IMR-90 (cell line): Measurements from ENCODE around the gene ICAM4. TPM values are rescaled to one million over a fixed set of nuclear protein-coding genes. Genes with fewer than 3 reads are reported as not detected.

Source experiments
- ATAC-seq: fragments of 200-7000 bp; cut with Tn5 transposase; 2 replicates; pipeline ENCODE4 v1.9.1; 2020; ENCODE audit warnings: low read depth, mild to moderate bottlenecking, moderate library complexity
- BruUV-seq: library from RNA; stranded (reverse); fragments of 400-500 nt; replicated peaks from 2 replicates; lab custom pipeline; 2021; lab: Mats Ljungman, UMichigan
- CTCF ChIA-PET: fragments of 300-600 bp; formaldehyde crosslinking; extraction: SDS; loops from one replicate; lab custom pipeline; 2021; ENCODE audit warnings: antibody characterized with exemption; lab: Yijun Ruan, JAX
- POLR2A ChIA-PET: fragments of 300-600 bp; sonication (Branson Sonifier 250); formaldehyde crosslinking; loops from one replicate; lab custom pipeline; 2022; ENCODE audit warnings: antibody characterized with exemption; ENCODE audit not compliant: unreplicated experiment; lab: Charles Lee
- DNase-seq: peaks from one replicate; pipeline ENCODE4 v3.0.0; 2013
- H2AFZ ChIP-seq: replicated peaks from 2 replicates; pipeline ENCODE3; 2013; ENCODE audit warnings: low read length, mild to moderate bottlenecking; ENCODE audit not compliant: poor library complexity
- H2AK5ac ChIP-seq: 2 replicates; pipeline ENCODE4 v1.6.1; 2013; ENCODE audit warnings: low read depth, low read length, inconsistent platforms
- H2AK9ac ChIP-seq: replicated peaks from 2 replicates; pipeline ENCODE3; 2013; ENCODE audit warnings: mild to moderate bottlenecking, low read depth, low read length, moderate library complexity; ENCODE audit not compliant: poor library complexity
- H2BK120ac ChIP-seq: 2 replicates; pipeline ENCODE4 v1.6.1; 2013; ENCODE audit warnings: low read depth, low read length, inconsistent platforms
- H2BK15ac ChIP-seq: 3 replicates; pipeline ENCODE4 v1.6.1; 2013; ENCODE audit warnings: low read depth, low read length, inconsistent platforms
- H2BK20ac ChIP-seq: 2 replicates; pipeline ENCODE4 v1.6.1; 2013; ENCODE audit warnings: low read depth, mild to moderate bottlenecking, inconsistent platforms, low read length, moderate library complexity
- H2BK5ac ChIP-seq: 2 replicates; pipeline ENCODE4 v1.6.1; 2013; ENCODE audit warnings: mild to moderate bottlenecking, low read depth, low read length, inconsistent platforms; ENCODE audit not compliant: poor library complexity, severe bottlenecking
- H3K14ac ChIP-seq: replicated peaks from 2 replicates; pipeline ENCODE4 v1.6.1; 2013; ENCODE audit warnings: low read depth, low read length, inconsistent platforms
- H3K18ac ChIP-seq: 2 replicates; pipeline ENCODE4 v1.6.1; 2013; ENCODE audit warnings: low read depth, low read length, control low read depth
- H3K23ac ChIP-seq: 2 replicates; pipeline ENCODE4 v1.6.1; 2013; ENCODE audit warnings: low read depth, low read length, inconsistent platforms
- H3K27ac ChIP-seq: 2 replicates; pipeline ENCODE4 v1.5.1; 2013; ENCODE audit warnings: mild to moderate bottlenecking, control low read depth, low read length; ENCODE audit not compliant: insufficient read depth
- H3K27me3 ChIP-seq: 2 replicates; pipeline ENCODE4 v1.6.1; 2013; ENCODE audit warnings: low read length; ENCODE audit not compliant: control insufficient read depth, insufficient read depth
- H3K36me3 ChIP-seq: 2 replicates; pipeline ENCODE4 v1.6.1; 2013; ENCODE audit warnings: low read length, mixed read lengths; ENCODE audit not compliant: control insufficient read depth, insufficient read depth
- H3K4ac ChIP-seq: 2 replicates; pipeline ENCODE4 v1.6.1; 2013; ENCODE audit warnings: low read depth, low read length, inconsistent platforms
- H3K4me1 ChIP-seq: 2 replicates; pipeline ENCODE4 v1.6.1; 2013; ENCODE audit warnings: low read length, mixed read lengths; ENCODE audit not compliant: control insufficient read depth, insufficient read depth
- H3K4me2 ChIP-seq: 2 replicates; pipeline ENCODE4 v1.6.1; 2013; ENCODE audit warnings: low read depth, mild to moderate bottlenecking, control low read depth, low read length, moderate library complexity
- H3K4me3 ChIP-seq: 2 replicates; pipeline ENCODE4 v1.5.1; 2013; ENCODE audit warnings: low read depth, mild to moderate bottlenecking, control low read depth, low read length, moderate library complexity; ENCODE audit not compliant: insufficient read depth
- H3K56ac ChIP-seq: 2 replicates; pipeline ENCODE4 v1.6.1; 2013; ENCODE audit warnings: low read length, inconsistent platforms; ENCODE audit not compliant: insufficient read depth; ENCODE audit errors: extremely low read depth
- H3K79me1 ChIP-seq, 2 experiments: 2 replicates each; pipeline ENCODE4 v1.6.1; 2013; ENCODE audit warnings: low read length in 2 of 2, inconsistent platforms in 1 of 2, low read depth in 1 of 2
- H3K9ac ChIP-seq: 2 replicates; pipeline ENCODE4 v1.6.1; 2013; ENCODE audit warnings: low read depth, low read length, control low read depth
- H3K9me1 ChIP-seq: 2 replicates; pipeline ENCODE4 v1.6.1; 2013; ENCODE audit warnings: low read length, inconsistent platforms; ENCODE audit not compliant: insufficient read depth
- H3K9me3 ChIP-seq: 2 replicates; pipeline ENCODE4 v1.6.1; 2013; ENCODE audit warnings: low read length; ENCODE audit not compliant: control insufficient read depth, insufficient read depth
- H4K20me1 ChIP-seq: 2 replicates; pipeline ENCODE4 v1.6.1; 2013; ENCODE audit warnings: low read length, inconsistent platforms; ENCODE audit not compliant: insufficient read depth
- H4K5ac ChIP-seq: 2 replicates; pipeline ENCODE4 v1.6.1; 2013; ENCODE audit warnings: mild to moderate bottlenecking, low read depth, low read length, control low read depth
- H4K8ac ChIP-seq, 2 experiments: 2 replicates each; pipeline ENCODE4 v1.6.1; 2013; ENCODE audit warnings: low read depth in 2 of 2, low read length in 2 of 2, control low read depth in 1 of 2, inconsistent platforms in 1 of 2
- H4K91ac ChIP-seq: 2 replicates; pipeline ENCODE4 v1.6.1; 2013; ENCODE audit warnings: low read depth, low read length, inconsistent platforms; ENCODE audit not compliant: insufficient read depth
- BHLHE40 ChIP-seq: fragments of 150-350 bp; IDR thresholded peaks from 2 replicates; pipeline ENCODE4 v1.6.1; 2016; ENCODE audit warnings: mild to moderate bottlenecking, low read depth, low read length
- CTCF ChIP-seq: conservative IDR thresholded peaks from 2 replicates; pipeline ENCODE4 v1.5.1; 2012; ENCODE audit warnings: mild to moderate bottlenecking, low read depth, low read length, improper control_type of control experiment
- FOS ChIP-seq: fragments of 150-350 bp; IDR thresholded peaks from 2 replicates; pipeline ENCODE4 v1.6.1; 2016; ENCODE audit warnings: low read depth, low read length
- MAZ ChIP-seq: IDR thresholded peaks from 2 replicates; pipeline ENCODE4 v1.6.1; 2012; ENCODE audit warnings: low read depth, mild to moderate bottlenecking, low read length, improper control_type of control experiment, moderate library complexity, borderline replicate concordance
- NFE2L2 ChIP-seq: fragments of 150-350 bp; IDR thresholded peaks from 2 replicates; pipeline ENCODE4 v1.6.1; 2016; ENCODE audit warnings: low read depth, mild to moderate bottlenecking, low read length
- RFX5 ChIP-seq: IDR thresholded peaks from 2 replicates; pipeline ENCODE4 v1.8.0; 2012; ENCODE audit warnings: low read depth, mild to moderate bottlenecking, low read length, moderate library complexity
- USF2 ChIP-seq: fragments of 150-350 bp; IDR thresholded peaks from 2 replicates; pipeline ENCODE4 v1.6.1; 2017; ENCODE audit warnings: mild to moderate bottlenecking, antibody characterized with exemption, low read length, low read depth
- WGBS, 2 experiments: methylation state at CpG; one replicate each; pipeline versions ENCODE4 v1.1.5 to v1.1.7; 2013; ENCODE audit warnings: missing lambda C conversion rate in 2 of 2; ENCODE audit not compliant: insufficient read length in 1 of 2; ENCODE audit errors: extremely low coverage in 2 of 2; 5-methylcytosine and 5-hydroxymethylcytosine counted together
- dilution Hi-C: fragments of 300-500 bp; cut with HindIII; formaldehyde crosslinking; loops from one replicate; pipeline ENCODE4 v1.14.3; 2018; ENCODE audit warnings: low sequenced_read_pairs; ENCODE audit not compliant: unreplicated experiment
- in situ Hi-C: fragments of 300-500 bp; cut with MboI; formaldehyde crosslinking; loops from 3 replicates; pipeline ENCODE4 v1.14.3; 2019; ENCODE audit warnings: low sequenced_read_pairs, inconsistent platforms, mixed read lengths
- intact Hi-C: fragments of 100-400 bp; cut with micrococcal nuclease; formaldehyde crosslinking; loops from 2 replicates; pipeline ENCODE4 v1.10.0; 2022
- polyA plus RNA-seq, 3 experiments: library from polyadenylated mRNA; depleted of rRNA; stranded (reverse); fragments of >200 nt; gene quantifications; 2 replicates each; pipeline ENCODE4 v1.2.3, GENCODE V29; 2012; ENCODE audit warnings: low replicate concordance in 1 of 3
- total RNA-seq: library from RNA; depleted of rRNA; stranded (reverse); fragments of >200 nt; gene quantifications from 2 replicates; pipeline ENCODE4 v1.2.3, GENCODE V29; 2012

Gene ICAM4
- total and polyA plus RNA-seq, 2 of the 4 experiments (the other 2 are of a cell fraction): 2.3 to 4.0 TPM

DNA sequence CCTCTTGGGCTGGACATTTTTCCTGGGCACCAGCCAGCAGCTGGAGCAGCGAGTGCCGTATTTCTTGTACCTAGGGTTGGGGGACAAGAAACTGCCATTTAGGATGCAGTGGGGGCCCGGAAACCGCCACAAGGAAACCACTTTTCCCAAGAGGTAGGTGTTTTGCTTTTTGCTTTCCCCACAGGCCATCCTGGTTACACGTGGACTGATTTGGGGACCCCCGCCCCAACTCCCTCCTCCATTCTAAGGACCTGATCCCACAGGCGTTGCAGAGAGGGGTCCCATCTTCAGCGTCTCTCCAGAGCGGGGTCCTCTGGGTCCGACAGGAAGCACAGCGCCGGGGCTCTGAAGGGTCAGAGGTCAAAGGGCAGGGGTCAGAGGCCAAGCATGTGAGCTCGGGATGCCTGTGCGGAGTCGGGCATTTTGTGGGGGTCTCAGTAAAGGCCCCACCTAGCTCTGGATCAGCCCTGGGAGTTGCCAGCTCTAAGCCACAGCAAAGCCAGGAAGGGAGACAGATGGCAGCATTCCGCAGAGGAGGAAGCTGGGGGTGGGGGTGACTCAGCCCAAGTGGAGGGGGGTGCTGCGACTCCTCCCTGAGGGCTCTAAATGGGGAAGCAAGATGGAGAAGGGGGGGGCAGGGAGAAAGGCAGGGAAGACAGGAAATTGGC lies 18.5 kb downstream of the ICAM4 start:
- no peak overlapping the region for H3K23ac ChIP-seq
- peak overlapping the region; percentile 81 for H2AFZ ChIP-seq
- peak; percentile 91 for ATAC-seq
- dilution Hi-C loops: no loop called here
- H3K56ac ChIP-seq: 0 out of 2 replicates have a peak overlapping the region, but pooled peaks have one; percentile 18
- in situ Hi-C loops: no loop called here
- peak overlapping the region; percentile 53; the same call in 2 of the 3 replicates for H2BK15ac ChIP-seq
- peak overlapping the region; percentile 92 to 94 for H4K8ac ChIP-seq
- H3K9ac ChIP-seq: 0 out of 2 replicates have a peak overlapping the region, but pooled peaks have one; percentile 1
- peak; percentile 73 for DNase-seq
- no peaks in the 10 kb centered on the region for H3K27me3 ChIP-seq
- H3K18ac ChIP-seq: peak overlapping the region; percentile 69
- intact Hi-C loops: no loop called here
- H3K14ac ChIP-seq: peak overlapping the region; percentile 80
- peaks cover 9% of the 10 kb centered on the region for H3K4me1 ChIP-seq
- CTCF ChIA-PET: interaction anchor here (0.6 to 0.7 kb wide), 2 partner anchors 40 to 111 kb away, joined by 3 to 8 read pairs; no protein-coding TSS in a partner anchor
- H3K4me3 ChIP-seq: no peak overlapping the region
- POLR2A ChIA-PET: interaction anchor here (0.5 to 0.7 kb wide), 2 partner anchors 16 to 28 kb away, joined by 3 read pairs; partner anchors contain the start of gene ICAM5
- H3K9me3 ChIP-seq: no peaks in the 10 kb centered on the region
- peak overlapping the region; percentile 99 for H4K5ac ChIP-seq
- 0 out of 4 replicates have a peak, but pooled peaks cover 0 to 4% of the 10 kb centered on the region in 2 experiments for H3K79me1 ChIP-seq
- peak overlapping the region; percentile 92 for H2BK5ac ChIP-seq
- no peak overlapping the region for H3K4me2 ChIP-seq
- peak overlapping the region; percentile 96 for H2AK9ac ChIP-seq
- H2BK120ac ChIP-seq: peak overlapping the region; percentile 56
- no peak for TF ChIP-seq NFE2L2
- no peak for TF ChIP-seq RFX5
- peak; percentile 96 for TF ChIP-seq MAZ
- no peak for TF ChIP-seq CTCF
- no peak for TF ChIP-seq BHLHE40
- no peak for TF ChIP-seq USF2
- TF ChIP-seq FOS: peak; percentile 67
- no peaks in the 10 kb centered on the region for H4K20me1 ChIP-seq
- peak overlapping the region; percentile 87 for H4K91ac ChIP-seq
- H2BK20ac ChIP-seq: peak overlapping the region; percentile 51; the same call in 1 of the 2 replicates
- H3K9me1 ChIP-seq: peaks cover 5% of the 10 kb centered on the region; the same call in 1 of the 2 replicates
- H3K4ac ChIP-seq: peak overlapping the region; percentile 83
- WGBS, 2 experiments: 60% methylated on average over 1 of the region's 17 CpGs; no CpG with 5 or more reads in 1 of the 2 experiments
- peak overlapping the region; percentile 83 for H2AK5ac ChIP-seq
- no TSS peak for BruUV-seq
- peaks cover 4% of the 10 kb centered on the region; the same call in 1 of the 2 replicates for H3K36me3 ChIP-seq
- peak overlapping the region; percentile 69 for H3K27ac ChIP-seq
